Measurements from ENCODE around the gene SNRNP40.
A peak's percentile ranks its signal among the peaks of the same experiment; 100 is the strongest.
"Not testable (repeated sequence)": the region's sequence is repeated elsewhere in the genome, so short reads cannot be mapped to it uniquely, and the experiment has no call there.

The SNRNP40 gene

GRCh38 chr1:31296486-31297276 is at the start of gene SNRNP40, which contains the start of gene ZCCHC17:
Gene SNRNP40, minus strand, starts transcription at chr1:31296788. Its CDS starts 37 bp downstream, at chr1:31296751.
Gene ZCCHC17, plus strand, starts transcription at chr1:31297032. Its CDS starts 13,067 bp downstream, at chr1:31310099.
- peak; percentile 89 for DNase-seq (ENCODE audit: low read depth)

- DNase-seq (ENCODE audit: low read depth): no peak
Observed at GRCh38 chr1:31345635-31346034, 49.0 kb upstream of the SNRNP40 start.

GRCh38 chr1:31344503-31344902 is 47.9 kb upstream of the SNRNP40 start:
- no peak for DNase-seq (ENCODE audit: low read depth)

- no peak for DNase-seq (ENCODE audit: low read depth)
Observed at GRCh38 chr1:31336687-31337467, 40.3 kb upstream of the SNRNP40 start.

GRCh38 chr1:31335007-31335406 is 38.4 kb upstream of the SNRNP40 start:
- no peak for DNase-seq (ENCODE audit: low read depth)

GRCh38 chr1:31327381-31327780 is 30.8 kb upstream of the SNRNP40 start:
- no peak for DNase-seq (ENCODE audit: low read depth)

- DNase-seq (ENCODE audit: low read depth): no peak
Observed at GRCh38 chr1:31326461-31326860, 29.9 kb upstream of the SNRNP40 start.

- no peak for DNase-seq (ENCODE audit: low read depth)
Observed at GRCh38 chr1:31324992-31325391, 28.4 kb upstream of the SNRNP40 start.

- no peak for DNase-seq (ENCODE audit: low read depth)
Observed at GRCh38 chr1:31324093-31324492, 27.5 kb upstream of the SNRNP40 start.

GRCh38 chr1:31318146-31318545 is 21.6 kb upstream of the SNRNP40 start:
- no peak for DNase-seq (ENCODE audit: low read depth)

- no peak for DNase-seq (ENCODE audit: low read depth)
Observed at GRCh38 chr1:31315902-31316301, 19.3 kb upstream of the SNRNP40 start.

GRCh38 chr1:31310198-31310597 is 13.6 kb upstream of the SNRNP40 start:
- DNase-seq (ENCODE audit: low read depth): no peak

GRCh38 chr1:31308036-31308435 is 11.4 kb upstream of the SNRNP40 start:
- DNase-seq (ENCODE audit: low read depth): no peak

GRCh38 chr1:31306278-31306677 is 9.7 kb upstream of the SNRNP40 start:
- no peak for DNase-seq (ENCODE audit: low read depth)

GRCh38 chr1:31302709-31303441 is 6.3 kb upstream of the SNRNP40 start:
- DNase-seq (ENCODE audit: low read depth): no peak

GRCh38 chr1:31300193-31300592 is 3.6 kb upstream of the SNRNP40 start:
- no peak for DNase-seq (ENCODE audit: low read depth)

- no peak for DNase-seq (ENCODE audit: low read depth)
Observed at GRCh38 chr1:31299365-31299764, 2.8 kb upstream of the SNRNP40 start.

GRCh38 chr1:31297277-31298247 is 974 bp upstream of the SNRNP40 start:
- DNase-seq (ENCODE audit: low read depth): no peak

- DNase-seq (ENCODE audit: low read depth): no peak
Observed at GRCh38 chr1:31295874-31296485, 608 bp downstream of the SNRNP40 start.

GRCh38 chr1:31289021-31289420 is 7.6 kb downstream of the SNRNP40 start:
- DNase-seq (ENCODE audit: low read depth): no peak

- DNase-seq (ENCODE audit: low read depth): not testable (repeated sequence)
Observed at GRCh38 chr1:31287791-31288190, 8.8 kb downstream of the SNRNP40 start.
